ENCODE measurements around the gene SMG6.
A peak's percentile ranks its signal among the peaks of the same experiment; 100 is the strongest.
"Not testable (repeated sequence)": the region's sequence is repeated elsewhere in the genome, so short reads cannot be mapped to it uniquely, and the experiment has no call there.

Gene SMG6

DNA sequence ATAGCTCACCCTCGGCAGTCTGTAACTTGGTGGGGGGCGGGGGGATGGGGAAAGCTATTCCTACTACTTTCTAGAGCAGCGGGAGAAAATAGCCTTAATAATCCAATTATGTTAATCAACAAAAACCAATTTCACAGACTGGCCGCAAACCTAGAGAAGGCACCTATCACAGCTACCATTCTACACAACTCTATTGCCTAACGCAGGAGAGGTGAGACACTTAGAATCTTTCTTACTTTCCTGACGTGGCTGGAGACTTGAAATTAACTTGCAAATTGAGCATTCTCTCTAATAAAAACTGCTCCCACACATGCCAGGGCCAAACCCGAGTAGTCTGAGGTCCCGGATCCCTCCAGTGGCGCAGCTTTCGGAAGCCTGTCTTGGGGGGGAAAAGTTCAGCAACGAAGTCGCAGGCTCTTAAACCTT is 794 bp downstream of the SMG6 start:
- DNase-seq, result no peak

DNA sequence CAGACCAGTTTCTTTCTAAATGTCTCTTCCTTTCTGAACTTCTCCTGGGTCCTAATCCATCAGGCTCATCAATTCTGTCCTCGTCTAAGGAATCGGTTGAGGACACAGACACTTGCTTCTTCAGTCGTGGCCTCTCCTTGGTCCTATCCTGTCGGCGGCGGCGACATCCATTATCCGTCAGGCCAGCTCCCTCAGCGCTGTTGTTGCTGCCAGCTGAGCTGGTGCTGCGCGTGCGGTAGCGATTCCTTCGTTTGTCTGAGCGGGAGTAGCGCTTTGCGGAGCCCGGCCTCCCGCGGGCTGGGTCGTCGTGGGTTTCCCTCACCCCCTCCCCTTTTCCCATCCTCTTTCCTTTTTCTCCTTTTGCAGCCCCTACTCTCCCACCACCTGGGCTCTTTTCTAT is 3.8 kb downstream of the SMG6 start:
- DNase-seq, result no peak

- no peak for DNase-seq
Observed at GRCh38 chr17:2299136-2299535, 4.4 kb downstream of the SMG6 start.

- no peak for DNase-seq
Observed at GRCh38 chr17:2297023-2297422, 6.6 kb downstream of the SMG6 start.

DNA sequence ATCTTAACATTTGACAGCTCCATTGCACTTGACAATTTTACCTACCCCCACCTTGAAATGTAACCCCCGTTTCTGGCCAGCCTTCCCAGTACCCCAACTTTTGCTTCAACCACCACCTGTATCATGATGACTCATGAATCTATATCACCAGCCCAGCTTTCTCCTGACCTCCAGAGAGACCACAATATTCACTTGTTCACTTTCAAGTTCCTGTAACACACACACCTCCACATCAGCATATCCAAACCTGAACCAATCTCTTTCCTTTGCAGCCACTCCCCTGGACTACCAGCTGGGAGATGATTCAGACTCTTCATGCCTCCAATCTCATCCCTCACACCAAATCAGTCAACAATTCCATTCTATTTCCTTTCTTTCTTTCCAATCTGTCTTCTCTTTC is 8.0 kb downstream of the SMG6 start:
- no peak for DNase-seq

DNA sequence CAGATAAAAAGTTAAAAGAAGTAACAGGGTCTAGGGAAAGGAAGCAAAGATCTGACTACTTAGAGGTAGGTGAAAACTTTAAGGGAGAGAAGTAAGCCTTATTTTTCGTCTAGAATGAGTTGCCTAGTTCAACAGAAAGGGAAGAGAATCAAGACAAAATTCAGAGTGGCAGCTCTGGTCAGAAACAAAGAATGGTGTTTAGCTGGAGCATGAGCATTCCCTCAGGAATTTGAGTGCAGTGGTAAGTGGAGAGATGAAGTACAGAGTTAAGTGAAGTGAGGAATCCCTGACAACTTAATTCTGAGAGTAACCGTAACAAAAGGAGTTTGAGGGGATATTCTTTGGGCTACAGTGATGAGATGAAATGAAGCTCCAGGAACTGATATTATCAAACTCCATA is 11.5 kb downstream of the SMG6 start:
- no peak for DNase-seq

GRCh38 chr17:2289878-2290478 is 13.6 kb downstream of the SMG6 start:
- no peak for DNase-seq

- no peak for DNase-seq
Observed at GRCh38 chr17:2283302-2283701, 20.3 kb downstream of the SMG6 start.

DNA sequence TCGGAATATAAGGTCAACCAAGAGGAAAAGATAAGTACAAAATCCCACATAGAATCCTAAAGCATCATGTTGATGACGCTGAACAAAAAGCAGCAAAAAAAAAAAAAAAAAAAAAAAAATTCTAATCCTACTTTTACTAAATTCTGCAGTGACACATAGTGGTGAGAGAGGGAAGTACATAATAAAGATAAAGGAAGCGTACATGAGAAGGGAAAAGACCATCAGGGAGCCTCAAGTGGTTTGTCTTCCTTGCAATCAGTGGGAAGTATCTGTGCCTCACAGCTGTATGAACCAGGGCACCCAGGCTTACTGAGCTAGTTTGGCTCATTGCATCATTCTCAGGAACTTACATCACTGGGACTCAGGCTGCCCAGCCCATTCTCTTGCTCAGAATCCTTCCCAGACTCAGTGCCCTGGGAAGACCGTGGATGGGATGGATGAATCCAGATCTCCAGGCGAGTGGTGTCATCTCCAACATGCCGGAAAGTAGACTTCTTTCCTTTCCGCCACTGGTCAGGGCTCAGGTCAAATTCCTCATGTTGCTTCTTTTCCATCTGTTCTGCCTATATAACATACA is 21.2 kb downstream of the SMG6 start:
- no peak for DNase-seq

DNA sequence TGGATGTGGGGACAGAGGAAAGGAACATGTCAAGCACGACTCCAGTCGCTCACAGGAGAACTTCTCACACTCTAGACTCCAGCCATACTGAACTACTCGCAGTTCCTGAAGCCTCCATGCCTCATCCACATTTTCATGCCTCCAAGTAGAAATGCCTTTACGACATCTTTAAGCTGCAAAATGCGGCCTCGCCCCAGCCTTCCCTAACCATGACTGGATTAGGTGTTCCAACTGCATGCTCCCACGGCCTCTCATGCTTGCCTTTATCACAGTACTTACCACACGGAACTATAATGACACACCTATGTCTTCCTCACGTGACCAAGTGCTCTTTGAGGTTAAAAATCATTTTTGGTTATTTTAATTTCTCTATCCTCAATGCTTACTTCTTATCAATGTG is 23.9 kb downstream of the SMG6 start:
- no peak for DNase-seq

DNA sequence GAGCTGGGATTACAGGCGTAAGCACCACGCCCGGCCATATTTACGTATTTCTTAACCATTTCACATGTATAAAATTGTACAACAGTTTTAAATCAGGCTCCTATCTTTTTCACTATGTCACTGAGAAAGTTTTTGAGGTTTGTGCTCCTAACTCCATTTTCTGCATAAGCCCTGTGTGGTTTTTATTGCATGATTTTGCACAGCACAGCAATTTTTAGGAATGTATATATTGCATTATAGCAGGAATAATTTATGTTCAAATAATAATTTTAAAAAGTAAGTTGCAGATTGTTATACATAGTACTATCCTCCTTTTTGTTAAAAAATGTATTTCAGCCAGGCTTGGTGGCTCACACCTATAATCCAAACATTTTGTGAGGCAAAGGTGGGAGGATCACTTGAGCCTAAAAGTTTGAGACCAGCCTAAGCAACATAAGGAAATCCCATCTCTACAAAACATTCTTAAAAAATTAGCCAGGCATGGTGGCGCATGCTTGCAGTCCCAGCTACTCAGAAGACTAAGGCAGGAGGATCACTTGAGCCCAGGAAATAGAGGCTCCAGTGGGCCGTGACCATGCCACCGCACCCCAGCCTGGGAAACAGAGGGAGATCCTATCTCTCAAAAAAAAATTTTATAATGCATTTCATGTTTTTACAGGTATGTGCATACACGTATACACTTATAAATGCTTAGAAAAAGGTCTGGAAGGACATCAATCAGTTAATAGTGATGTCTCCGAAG is 26.0 kb downstream of the SMG6 start:
- DNase-seq, result no peak

GRCh38 chr17:2275722-2276121 is 27.9 kb downstream of the SMG6 start:
- no peak for DNase-seq

DNA sequence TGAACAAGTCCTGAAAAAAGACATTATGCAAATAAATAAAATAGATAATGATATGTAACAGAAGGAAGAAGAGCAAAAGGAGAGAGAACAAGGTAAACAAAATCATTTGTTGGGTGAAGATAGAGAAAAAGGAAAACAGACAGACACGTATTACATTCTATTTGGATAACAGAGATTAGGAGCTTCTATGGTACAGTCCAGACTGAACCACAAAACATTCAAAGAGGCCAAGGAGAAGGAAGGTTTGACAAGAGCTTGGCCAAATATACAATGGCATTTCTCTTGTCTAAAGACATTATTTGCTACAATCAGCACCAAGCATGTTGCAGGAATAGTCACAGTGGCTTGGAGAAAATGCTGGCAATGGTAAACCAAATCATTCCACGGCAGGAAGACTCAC is 29.2 kb downstream of the SMG6 start:
- no peak for DNase-seq

GRCh38 chr17:2271985-2272702 is 31.4 kb downstream of the SMG6 start:
- DNase-seq, result peak; percentile 30

DNA sequence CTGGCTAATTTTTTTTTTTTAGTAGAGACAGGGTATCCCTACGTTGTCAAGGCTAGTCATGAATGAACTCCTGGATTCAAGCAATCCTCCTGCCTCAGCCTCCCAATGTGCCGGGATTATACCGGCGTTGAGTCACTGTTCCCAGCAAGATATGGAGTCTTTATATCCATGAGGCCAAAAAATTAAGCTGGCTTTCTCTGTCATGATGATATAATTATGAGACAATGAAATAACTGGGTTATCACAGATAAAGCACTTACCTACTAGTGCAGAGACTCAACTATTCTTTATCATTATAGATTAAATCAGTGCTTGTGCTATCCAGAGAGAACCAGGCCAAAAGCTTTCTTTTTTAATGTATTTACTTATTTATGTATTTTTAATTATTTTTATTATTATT is 36.2 kb downstream of the SMG6 start:
- DNase-seq, result no peak

- no peak for DNase-seq
Observed at GRCh38 chr17:2266865-2267228, 36.7 kb downstream of the SMG6 start.

DNA sequence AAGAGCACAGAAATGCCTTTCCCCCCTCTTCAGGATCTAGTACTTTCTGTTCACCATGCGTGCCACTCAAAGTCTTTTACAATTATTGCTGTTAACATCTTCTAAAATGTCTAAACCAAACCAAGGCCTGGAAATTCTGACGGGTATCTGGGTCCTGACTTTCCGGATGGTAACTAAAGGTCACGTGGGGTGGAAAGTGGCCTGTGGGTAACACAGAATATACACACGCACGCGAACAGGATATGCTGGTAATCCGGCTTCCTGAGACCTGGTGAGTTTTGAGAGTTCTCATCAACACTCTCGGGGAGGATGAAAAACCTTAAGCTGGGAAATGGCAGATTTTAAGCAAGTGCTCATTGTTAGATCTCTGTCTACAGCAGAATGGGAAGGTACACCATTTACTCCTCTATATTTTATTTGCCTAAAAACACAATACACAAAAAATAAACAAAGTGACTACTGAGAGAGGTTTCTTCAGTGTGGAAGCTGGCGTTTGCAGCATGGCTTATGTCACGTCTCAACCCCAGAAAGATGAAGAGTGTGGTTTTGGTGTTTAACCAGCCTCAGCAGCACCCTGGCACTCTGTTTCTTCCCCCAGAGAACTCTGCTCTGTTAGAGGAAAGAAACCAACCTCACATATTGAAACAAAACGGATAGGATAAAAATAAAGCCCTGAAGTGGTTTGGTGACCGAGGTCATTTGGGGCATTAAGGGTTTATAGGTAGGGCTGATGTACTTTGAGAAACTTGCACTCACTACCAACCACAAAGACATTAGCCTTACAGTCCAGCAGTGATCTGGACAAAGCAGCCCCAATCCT is 37.3 kb downstream of the SMG6 start:
- DNase-seq, result peak; percentile 89

DNA sequence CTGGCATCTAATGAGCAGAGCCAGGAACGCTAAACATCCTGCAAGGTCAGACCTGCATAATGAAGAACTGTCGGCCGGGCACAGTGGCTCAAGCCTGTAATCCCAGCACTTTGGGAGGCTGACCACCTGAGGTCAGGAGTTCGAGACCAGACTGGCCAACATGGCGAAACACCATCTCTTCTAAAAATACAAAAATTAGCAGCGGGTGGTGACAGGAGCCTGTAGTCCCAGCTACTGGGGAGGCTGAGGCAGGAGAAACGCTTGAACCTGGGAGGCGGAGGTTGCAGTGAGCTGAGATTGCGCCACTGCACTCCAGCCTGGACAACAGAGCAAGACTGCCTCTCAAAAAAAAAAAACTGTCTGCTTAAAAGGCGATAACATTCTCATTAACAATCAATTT is 38.4 kb downstream of the SMG6 start:
- DNase-seq, result not testable (repeated sequence)

GRCh38 chr17:2264067-2264860 is 39.3 kb downstream of the SMG6 start:
- peak; percentile 13 for DNase-seq

- no peak for DNase-seq
Observed at GRCh38 chr17:2263183-2264066, 40.2 kb downstream of the SMG6 start.

DNA sequence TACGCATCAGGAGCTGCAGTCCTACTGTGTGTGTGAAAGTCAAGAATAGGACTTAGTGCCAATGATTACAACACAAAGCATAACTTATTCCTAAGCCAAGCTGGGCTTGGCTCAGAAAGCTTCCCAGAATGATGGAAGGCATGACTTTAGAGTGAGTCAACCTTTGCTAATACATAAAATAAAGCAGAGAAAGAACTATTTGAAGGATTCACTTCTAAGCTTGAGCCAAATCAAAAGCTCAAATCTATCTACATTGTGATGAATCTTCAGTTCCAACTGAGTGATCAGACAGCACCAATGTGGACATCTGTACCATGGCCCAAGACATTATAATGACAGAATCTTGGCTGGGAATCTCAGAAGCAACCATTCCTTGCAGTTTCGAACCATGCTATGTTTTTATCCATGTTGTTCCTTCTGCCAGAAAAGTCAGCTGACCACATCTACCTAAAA is 41.4 kb downstream of the SMG6 start:
- no peak for DNase-seq
